HepG2 (cell line): ENCODE measurements around the gene RAB3D. TPM values are rescaled to one million over a fixed set of nuclear protein-coding genes. Genes with fewer than 3 reads are reported as not detected.

Experiments
- ARID4A ChIP-seq: sonication (generic); formaldehyde crosslinking; IDR thresholded peaks from 2 replicates; pipeline ENCODE4 v1.5.0; 2020; ENCODE audit warnings: mild to moderate bottlenecking, missing genetic modification reagents, borderline replicate concordance
- CEBPB ChIP-seq: IDR thresholded peaks from 2 replicates; pipeline ENCODE4 v1.6.1; 2011; ENCODE audit warnings: low read depth, low read length, improper control_type of control experiment, borderline replicate concordance
- FOXA3 ChIP-seq: IDR thresholded peaks from 2 replicates; pipeline ENCODE4 v1.6.1; 2016; ENCODE audit warnings: missing genetic modification reagents, missing compliant biosample characterization
- MIER3 ChIP-seq: IDR thresholded peaks from 2 replicates; pipeline ENCODE4 v1.6.1; 2016; ENCODE audit warnings: missing compliant biosample characterization, borderline replicate concordance
- SAFB2 ChIP-seq: sonication (generic); formaldehyde crosslinking; IDR thresholded peaks from 2 replicates; pipeline ENCODE4 v1.5.1; 2020; ENCODE audit warnings: missing genetic modification reagents, low read depth, mild to moderate bottlenecking, borderline replicate concordance
- ZBTB10 ChIP-seq: sonication (generic); formaldehyde crosslinking; IDR thresholded peaks from 2 replicates; pipeline ENCODE4 v1.4.0; 2020; ENCODE audit warnings: missing genetic modification reagents, borderline replicate concordance
- ZBTB21 ChIP-seq: sonication (generic); formaldehyde crosslinking; IDR thresholded peaks from 2 replicates; pipeline ENCODE4 v1.4.0; 2020; ENCODE audit warnings: missing genetic modification reagents
- ZBTB39 ChIP-seq: sonication (generic); formaldehyde crosslinking; IDR thresholded peaks from 2 replicates; pipeline ENCODE4 v1.5.0; 2020; ENCODE audit warnings: missing genetic modification reagents
- ZBTB4 ChIP-seq: sonication (generic); formaldehyde crosslinking; IDR thresholded peaks from 2 replicates; pipeline ENCODE4 v1.4.0; 2020; ENCODE audit warnings: missing genetic modification reagents, mild to moderate bottlenecking, borderline replicate concordance
- ZNF235 ChIP-seq: sonication (generic); formaldehyde crosslinking; IDR thresholded peaks from 2 replicates; pipeline ENCODE4 v1.8.1; 2023; ENCODE audit warnings: mild to moderate bottlenecking, missing genetic modification reagents, borderline replicate concordance
- ZNF329 ChIP-seq: sonication (generic); formaldehyde crosslinking; IDR thresholded peaks from 2 replicates; pipeline ENCODE4 v1.9.0; 2021; ENCODE audit warnings: low read depth, mild to moderate bottlenecking, missing genetic modification reagents
- ZNF460 ChIP-seq: sonication (generic); formaldehyde crosslinking; IDR thresholded peaks from 2 replicates; pipeline ENCODE4 v1.5.1; 2020; ENCODE audit warnings: missing genetic modification reagents, mild to moderate bottlenecking, borderline replicate concordance
- ZNF652 ChIP-seq: IDR thresholded peaks from 2 replicates; pipeline ENCODE4 v1.6.1; 2016; ENCODE audit warnings: low read depth, borderline replicate concordance
- polyA plus RNA-seq, 8 experiments: library from polyadenylated mRNA; depleted of rRNA in 3 of 8; stranded (reverse) in 7 of 8; unstranded in 1 of 8; fragments of >200 nt; fragmentation: Illumina TruSeq in 4 of 8; extraction: Trizol in 4 of 8; gene quantifications; 2 replicates each; pipeline versions ENCODE4 v1.2.1 to v1.2.3, GENCODE V29; 2011 to 2016; ENCODE audit warnings: low read depth in 4 of 8, missing spikeins in 1 of 8, mixed read lengths in 1 of 8; ENCODE audit not compliant: insufficient read depth in 1 of 8
- total RNA-seq, 5 experiments: library from RNA; depleted of rRNA; stranded (reverse); fragments of >200 nt; fragmentation: Illumina TruSeq; extraction: Trizol; gene quantifications; 2 replicates each; pipeline ENCODE4 v1.2.3, GENCODE V29; 2016; ENCODE audit warnings: low read depth in 1 of 5
- TF ChIP-seq, protein P1 (sequence below): sonication (generic); formaldehyde crosslinking; IDR thresholded peaks from 2 replicates; pipeline ENCODE4 v1.5.0; 2020; ENCODE audit warnings: missing genetic modification reagents

Gene RAB3D
- total and polyA plus RNA-seq, 2 of the 13 experiments (the other 11 are each of a cell fraction or from before 2014, with no cell fraction given) = 2.0 to 16.1 TPM

- TF ChIP-seq ZBTB4 (CRISPR knock-in tag) (no peak), ZBTB21 (CRISPR knock-in tag) (no peak), MIER3 (no peak), ZNF235 (CRISPR knock-in tag) (no peak), ZNF652 (CRISPR knock-in tag) (no peak), ZNF460 (CRISPR knock-in tag) (no peak), CEBPB (no peak), FOXA3 (CRISPR knock-in tag) (0 out of 2 replicates have a peak, but pooled peaks have one; percentile 8), ZBTB39 (no peak), ZBTB10 (CRISPR knock-in tag) (0 out of 2 replicates have a peak, but pooled peaks have one; percentile 29), SAFB2 (no peak), ARID4A (CRISPR knock-in tag) (no peak; the same call in 1 of the 2 replicates), ZNF329 (CRISPR knock-in tag) (no peak)
- TF ChIP-seq, protein P1, sequence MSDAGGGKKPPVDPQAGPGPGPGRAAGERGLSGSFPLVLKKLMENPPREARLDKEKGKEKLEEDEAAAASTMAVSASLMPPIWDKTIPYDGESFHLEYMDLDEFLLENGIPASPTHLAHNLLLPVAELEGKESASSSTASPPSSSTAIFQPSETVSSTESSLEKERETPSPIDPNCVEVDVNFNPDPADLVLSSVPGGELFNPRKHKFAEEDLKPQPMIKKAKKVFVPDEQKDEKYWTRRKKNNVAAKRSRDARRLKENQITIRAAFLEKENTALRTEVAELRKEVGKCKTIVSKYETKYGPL (CRISPR knock-in tag) = no peak
Observed at GRCh38 chr19:11339254-11340098, at the start of gene RAB3D (continued).
